NCI-H2029 (cell line): Measurements from ENCODE around the gene SFXN4.
"Not testable (repeated sequence)": the region's sequence is repeated elsewhere in the genome, so short reads cannot be mapped to it uniquely, and the experiment has no call there.

Experiments used
- DNase-seq: peaks from one replicate; lab custom pipeline; 2025; lab: John Stamatoyannopoulos, UW

SFXN4 gene

GRCh38 chr10:119190353-119190752 is 24.8 kb upstream of the SFXN4 start:
- DNase-seq, result no peak

GRCh38 chr10:119189811-119190282 is 24.3 kb upstream of the SFXN4 start:
- DNase-seq, result no peak

DNA sequence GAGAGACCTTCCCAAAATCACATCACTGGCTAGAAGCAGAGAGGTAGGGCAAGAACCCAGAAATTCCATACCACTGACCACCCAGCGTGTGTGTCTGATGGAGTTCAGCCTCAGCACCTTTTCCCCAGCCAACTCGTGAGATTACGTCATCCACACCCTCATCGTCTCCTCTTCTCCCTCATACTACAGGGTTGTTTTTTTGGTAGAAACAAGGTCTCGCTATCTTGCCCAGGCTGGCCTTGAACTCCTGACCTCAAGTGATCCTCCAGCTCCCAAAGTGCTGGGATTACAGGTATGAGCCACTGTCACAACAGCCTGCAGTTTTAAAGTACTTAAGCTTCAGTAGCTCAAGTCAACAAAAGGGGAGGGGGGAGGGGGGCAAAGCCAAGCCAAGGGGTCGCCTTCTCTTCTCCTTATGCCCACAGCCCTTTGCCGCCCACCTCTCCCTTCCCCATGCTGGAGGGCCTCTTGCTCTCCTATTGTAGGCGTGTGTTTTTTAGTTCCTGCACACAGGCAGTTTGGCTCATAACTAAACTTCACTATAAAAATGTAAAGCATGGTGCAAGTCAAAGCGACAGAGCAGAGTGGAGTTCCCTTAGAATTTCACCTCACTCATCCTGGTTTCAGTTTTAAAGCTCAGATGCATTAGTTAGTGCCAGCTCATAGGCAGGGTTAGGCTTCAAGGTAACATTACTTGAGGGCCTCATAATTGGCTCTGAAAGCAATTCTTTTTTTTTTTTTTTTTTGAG is 18.3 kb upstream of the SFXN4 start:
- DNase-seq, result no peak

DNA sequence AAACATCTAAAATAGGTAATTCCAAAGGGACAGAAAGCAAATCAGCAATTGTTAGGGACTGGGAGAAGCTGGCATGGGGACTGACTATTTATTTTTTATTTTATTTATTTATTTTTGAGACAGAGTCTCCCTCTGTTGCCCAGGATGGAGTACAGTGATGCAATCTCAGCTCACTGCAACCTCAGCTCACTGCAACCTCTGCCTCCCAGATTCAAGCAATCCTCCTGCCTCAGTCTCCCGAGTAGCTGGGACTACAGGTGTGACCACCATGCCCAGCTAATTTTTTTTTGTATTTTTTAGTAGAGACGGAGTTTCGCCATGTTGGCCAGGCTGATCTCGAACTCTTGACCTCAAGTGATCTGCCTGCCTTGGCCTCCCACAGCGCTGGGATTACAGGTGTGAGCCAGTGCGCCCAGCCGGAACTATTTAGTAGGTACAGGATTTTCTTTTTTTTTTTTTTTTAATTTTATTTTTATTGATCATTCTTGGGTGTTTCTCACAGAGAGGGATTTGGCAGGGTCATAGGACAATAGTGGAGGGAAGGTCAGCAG is 15.4 kb upstream of the SFXN4 start:
- not testable (repeated sequence) for DNase-seq

DNA sequence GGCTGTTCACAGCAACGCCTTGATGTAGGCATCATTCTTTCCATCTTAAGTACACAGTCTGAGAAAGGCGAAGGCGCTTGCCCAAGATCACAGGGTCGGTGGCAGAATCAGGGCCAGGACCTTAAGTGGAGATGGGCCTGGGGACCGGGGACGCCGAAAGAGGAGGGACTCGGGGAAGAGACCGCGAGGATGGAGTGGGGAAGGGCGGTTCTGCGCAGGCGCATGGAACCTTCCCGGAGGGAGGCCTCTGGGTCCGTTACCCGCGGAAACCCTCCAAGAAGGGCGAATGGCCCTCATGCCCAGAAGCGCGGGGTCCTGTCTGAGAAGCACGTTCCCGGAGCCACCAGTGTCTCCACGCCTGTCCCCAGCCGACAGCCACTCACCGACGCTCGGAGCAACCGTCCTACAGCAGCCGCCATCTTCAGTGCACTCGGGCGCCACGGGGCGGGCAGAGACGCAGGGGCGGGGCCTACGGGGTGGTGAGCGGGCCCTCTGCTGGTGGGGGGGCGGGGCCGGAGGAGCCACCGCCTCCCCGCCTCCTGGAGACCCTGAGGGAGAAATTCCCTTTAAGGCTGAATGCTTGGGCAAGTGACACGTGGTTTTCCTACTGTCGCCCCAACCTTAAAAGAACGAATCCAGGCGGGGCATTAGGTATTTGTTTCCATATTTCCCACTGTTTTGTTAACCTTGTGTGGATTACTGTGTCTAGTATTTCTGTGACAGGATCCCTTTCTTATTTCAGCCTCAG is 13.0 kb upstream of the SFXN4 start, which contains the start of gene PRDX3:
PRDX3 (minus strand) TSS at position 441 of the 748 bp plus-strand sequence; CDS start at position 419, 22 bp downstream.
- peak; percentile 70 for DNase-seq

DNA sequence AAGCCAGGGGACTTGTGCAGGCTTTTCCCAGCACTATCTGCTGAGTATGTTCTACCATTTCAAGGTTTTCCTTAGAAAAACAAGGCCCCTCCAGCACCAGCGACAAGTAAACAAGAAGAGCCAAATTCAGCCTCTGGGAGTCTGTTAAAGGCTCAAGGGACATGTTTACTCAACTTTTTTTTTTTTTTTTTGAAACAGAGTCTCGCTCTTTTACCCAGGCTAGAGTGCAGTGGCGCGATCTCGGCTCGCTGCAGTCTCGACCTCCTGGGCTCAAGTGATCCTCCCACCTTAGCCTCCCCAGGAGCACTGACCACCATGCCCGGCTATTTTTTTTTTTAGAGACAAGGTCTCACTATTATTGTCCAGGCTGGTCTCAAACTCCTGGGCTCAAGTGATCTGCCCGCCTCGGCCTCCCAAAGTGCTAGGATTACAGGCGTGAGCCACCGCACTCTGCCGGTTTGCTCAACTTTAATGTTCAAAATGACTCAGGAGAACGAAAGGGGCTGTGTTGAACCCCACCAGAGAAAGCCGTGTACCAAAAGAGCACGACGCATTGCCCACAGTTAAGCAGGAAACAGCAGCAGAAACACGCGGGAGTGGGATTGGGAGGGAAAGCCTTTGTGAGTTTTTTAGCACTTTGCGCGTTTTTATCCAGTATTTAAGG is 12.3 kb upstream of the SFXN4 start:
- DNase-seq, result no peak

- no peak for DNase-seq
These were observed 10.7 kb upstream of the SFXN4 start for GRCh38 chr10:119176166-119176565.

GRCh38 chr10:119174109-119174508 is 8.6 kb upstream of the SFXN4 start:
- DNase-seq, result no peak

DNA sequence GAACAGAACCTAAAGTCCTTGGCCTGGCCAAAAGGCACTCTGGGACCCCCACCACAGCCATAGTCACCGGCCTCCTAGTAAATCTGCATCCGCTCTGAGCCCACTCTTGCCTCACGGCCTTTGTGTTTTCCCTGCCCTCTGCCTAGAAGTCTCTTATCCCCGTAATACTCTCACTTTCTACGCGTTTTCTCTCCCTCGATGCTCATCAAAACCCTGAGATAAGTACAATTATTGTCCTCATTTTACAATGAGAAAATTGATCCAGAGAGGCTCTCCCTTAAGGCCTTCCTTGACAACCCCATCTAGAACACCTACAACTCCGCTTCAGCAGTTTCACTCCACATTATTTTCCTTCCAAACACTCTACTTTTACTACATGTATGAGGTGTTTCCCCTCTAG is 1.5 kb upstream of the SFXN4 start:
- no peak for DNase-seq

DNA sequence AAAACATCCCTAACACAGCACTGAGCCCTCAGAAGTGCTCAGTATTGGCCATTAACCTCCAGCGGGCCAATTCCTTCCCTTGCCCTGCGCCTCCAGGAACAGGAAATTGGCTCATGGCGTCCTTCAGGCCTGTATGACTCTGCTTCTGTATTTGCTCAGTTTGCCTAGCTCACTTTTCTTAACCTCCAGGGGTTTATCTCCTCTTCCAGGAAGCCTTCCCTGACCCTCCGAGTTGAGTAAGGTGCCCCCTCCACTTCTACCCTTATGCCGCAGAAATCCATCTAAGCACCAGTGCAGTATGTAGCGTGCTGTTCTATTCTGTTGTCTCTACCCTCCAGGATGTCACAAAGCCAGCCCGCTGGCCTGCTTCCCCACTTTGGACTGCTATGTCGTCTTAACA is 1.1 kb upstream of the SFXN4 start:
- DNase-seq, result no peak

- DNase-seq, result no peak
These were observed 595 bp upstream of the SFXN4 start for GRCh38 chr10:119166118-119166500.

- no peak for DNase-seq
These were observed 2.9 kb downstream of the SFXN4 start for GRCh38 chr10:119162452-119163092.

GRCh38 chr10:119161680-119162451 is 3.6 kb downstream of the SFXN4 start:
- DNase-seq, result no peak

DNA sequence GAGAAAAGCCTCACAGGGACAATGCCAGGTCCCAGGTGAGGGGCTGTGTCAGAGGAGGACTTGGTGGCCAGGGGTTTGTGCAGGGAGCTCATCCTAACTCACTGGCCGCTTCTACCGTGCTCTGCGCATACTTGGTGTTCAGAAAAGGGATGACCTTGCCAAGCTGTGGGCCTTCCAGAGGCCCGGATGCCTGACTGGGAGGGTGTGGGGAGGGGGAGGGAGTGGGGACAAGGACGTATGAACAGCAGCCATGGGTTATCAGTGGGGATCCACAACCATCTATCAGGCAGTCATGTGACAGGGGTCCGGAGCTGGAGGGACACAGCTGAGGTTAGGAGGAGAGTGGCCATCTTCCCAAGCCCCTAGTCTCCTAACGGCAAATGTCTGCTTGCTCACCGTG is 6.2 kb downstream of the SFXN4 start:
- DNase-seq, result no peak

DNA sequence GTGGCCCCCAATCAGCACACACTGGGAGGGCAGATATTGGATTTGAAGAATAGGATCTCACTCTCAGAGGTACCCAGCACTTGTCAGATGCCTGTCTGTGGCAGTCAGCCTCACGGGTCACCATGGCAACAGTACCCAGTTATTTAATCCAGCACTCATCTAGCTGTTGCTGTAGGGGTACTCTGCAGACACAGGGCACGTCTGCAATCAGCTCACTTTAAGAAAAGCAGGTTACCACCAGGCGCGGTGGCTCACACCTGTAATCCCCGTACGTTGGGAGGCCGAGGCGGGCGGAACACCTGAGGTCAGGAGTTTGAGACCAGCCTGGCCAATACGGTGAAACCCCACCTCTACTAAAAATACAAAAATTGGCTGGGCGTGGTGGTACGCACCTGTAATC is 11.9 kb downstream of the SFXN4 start:
- no peak for DNase-seq

GRCh38 chr10:119153041-119153440 is 12.5 kb downstream of the SFXN4 start:
- no peak for DNase-seq

GRCh38 chr10:119151601-119152000 is 13.9 kb downstream of the SFXN4 start:
- not testable (repeated sequence) for DNase-seq

- no peak for DNase-seq
These were observed 15.8 kb downstream of the SFXN4 start for GRCh38 chr10:119149729-119150128.

- DNase-seq, result no peak
These were observed 16.4 kb downstream of the SFXN4 start for GRCh38 chr10:119149157-119149556.

GRCh38 chr10:119143657-119144056 is 21.9 kb downstream of the SFXN4 start:
- no peak for DNase-seq

- no peak for DNase-seq
These were observed 24.8 kb downstream of the SFXN4 start for GRCh38 chr10:119140603-119141245.
